ENCODE results near the gene MSH5. TPM values are rescaled to one million over a fixed set of nuclear protein-coding genes. Genes with fewer than 3 reads are reported as not detected.
A peak's percentile ranks its signal among the peaks of the same experiment; 100 is the strongest.

The MSH5 gene
- total and polyA plus RNA-seq, 9 of the 15 experiments (the other 6 are each of a cell fraction or from before 2014, with no cell fraction given) = 12.5 to 104 (median 46.6) TPM

DNA sequence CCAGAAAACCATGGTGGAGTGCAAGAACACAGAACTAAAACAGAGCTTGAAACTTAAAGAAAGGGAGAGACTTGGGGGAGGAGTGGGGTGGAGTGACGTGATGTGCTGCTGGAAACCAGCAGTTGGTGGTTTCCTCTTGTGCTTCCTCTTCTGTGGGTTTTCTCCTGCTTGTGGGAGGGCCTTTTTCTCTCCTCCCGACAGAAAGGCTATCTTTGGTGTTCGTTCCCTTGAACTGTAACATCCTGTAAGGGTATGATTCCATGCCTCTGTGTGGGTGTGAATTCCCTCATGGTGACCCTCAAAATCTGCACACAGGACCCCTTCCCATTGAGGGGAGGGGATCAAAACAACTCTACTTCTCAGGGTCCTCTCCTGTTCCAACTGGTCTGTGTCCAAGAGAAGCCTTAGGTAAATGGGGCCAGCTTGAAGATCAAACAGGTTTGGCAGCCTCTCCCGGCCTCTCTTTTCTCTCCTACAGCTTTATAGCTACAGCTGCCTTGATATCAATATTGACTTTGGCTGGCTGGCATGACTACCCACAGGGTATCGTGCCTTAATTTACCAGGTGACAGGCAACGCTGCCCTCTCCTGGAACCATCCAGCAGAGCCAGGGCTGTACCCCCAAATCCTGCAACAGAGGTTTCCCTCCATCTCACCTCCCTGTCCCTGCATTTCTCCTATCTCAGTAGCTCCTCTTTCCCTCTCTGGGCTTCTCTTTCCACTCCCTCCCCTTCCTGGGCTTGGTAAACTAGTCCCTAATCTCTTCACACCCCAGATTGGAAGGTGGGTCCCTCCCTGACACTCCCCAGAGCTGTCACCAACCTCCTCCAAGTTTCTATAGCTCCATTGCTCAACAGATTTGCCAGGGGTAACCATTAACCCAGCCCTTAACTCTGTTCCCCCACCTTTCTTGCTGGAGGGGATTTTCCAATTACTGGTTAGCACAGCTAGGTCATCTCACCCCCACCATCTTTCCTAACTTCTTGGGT, 1.5 kb upstream of the MSH5 start (continued):
- TF ChIP-seq ELF1 (tag; IDR thresholded peaks at IDR 0.05) = no peak
- no peak for TF ChIP-seq ZNF717 (CRISPR knock-in tag; IDR thresholded peaks at IDR 0.05)
- TF ChIP-seq, protein P1, sequence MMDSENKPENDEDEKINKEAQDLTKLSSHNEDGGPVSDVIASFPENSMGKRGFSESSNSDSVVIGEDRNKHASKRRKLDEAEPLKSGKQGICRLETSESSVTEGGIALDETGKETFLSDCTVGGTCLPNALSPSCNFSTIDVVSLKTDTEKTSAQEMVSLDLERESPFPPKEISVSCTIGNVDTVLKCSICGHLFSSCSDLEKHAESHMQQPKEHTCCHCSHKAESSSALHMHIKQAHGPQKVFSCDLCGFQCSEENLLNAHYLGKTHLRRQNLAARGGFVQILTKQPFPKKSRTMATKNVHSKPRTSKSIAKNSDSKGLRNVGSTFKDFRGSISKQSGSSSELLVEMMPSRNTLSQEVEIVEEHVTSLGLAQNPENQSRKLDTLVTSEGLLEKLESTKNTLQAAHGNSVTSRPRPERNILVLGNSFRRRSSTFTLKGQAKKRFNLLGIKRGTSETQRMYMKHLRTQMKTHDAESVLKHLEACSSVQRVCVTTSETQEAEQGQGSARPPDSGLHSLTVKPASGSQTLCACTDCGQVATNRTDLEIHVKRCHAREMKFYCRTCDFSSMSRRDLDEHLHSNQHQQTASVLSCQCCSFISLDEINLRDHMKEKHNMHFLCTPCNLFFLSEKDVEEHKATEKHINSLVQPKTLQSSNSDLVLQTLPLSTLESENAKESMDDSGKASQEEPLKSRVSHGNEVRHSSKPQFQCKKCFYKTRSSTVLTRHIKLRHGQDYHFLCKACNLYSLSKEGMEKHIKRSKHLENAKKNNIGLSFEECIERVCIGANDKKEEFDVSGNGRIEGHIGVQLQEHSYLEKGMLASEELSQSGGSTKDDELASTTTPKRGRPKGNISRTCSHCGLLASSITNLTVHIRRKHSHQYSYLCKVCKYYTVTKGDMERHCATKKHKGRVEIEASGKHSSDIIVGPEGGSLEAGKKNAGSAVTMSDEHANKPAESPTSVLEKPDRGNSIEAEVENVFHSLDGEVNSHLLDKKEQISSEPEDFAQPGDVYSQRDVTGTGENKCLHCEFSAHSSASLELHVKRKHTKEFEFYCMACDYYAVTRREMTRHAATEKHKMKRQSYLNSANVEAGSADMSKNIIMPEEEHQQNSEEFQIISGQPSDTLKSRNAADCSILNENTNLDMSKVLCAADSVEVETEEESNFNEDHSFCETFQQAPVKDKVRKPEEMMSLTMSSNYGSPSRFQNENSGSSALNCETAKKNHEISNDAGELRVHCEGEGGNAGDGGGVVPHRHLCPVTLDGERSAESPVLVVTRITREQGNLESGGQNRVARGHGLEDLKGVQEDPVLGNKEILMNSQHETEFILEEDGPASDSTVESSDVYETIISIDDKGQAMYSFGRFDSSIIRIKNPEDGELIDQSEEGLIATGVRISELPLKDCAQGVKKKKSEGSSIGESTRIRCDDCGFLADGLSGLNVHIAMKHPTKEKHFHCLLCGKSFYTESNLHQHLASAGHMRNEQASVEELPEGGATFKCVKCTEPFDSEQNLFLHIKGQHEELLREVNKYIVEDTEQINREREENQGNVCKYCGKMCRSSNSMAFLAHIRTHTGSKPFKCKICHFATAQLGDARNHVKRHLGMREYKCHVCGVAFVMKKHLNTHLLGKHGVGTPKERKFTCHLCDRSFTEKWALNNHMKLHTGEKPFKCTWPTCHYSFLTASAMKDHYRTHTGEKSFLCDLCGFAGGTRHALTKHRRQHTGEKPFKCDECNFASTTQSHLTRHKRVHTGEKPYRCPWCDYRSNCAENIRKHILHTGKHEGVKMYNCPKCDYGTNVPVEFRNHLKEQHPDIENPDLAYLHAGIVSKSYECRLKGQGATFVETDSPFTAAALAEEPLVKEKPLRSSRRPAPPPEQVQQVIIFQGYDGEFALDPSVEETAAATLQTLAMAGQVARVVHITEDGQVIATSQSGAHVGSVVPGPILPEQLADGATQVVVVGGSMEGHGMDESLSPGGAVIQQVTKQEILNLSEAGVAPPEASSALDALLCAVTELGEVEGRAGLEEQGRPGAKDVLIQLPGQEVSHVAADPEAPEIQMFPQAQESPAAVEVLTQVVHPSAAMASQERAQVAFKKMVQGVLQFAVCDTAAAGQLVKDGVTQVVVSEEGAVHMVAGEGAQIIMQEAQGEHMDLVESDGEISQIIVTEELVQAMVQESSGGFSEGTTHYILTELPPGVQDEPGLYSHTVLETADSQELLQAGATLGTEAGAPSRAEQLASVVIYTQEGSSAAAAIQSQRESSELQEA (IDR thresholded peaks at IDR 0.05; ENCODE audit: low read depth) = no peak
- TF ChIP-seq, protein P2, sequence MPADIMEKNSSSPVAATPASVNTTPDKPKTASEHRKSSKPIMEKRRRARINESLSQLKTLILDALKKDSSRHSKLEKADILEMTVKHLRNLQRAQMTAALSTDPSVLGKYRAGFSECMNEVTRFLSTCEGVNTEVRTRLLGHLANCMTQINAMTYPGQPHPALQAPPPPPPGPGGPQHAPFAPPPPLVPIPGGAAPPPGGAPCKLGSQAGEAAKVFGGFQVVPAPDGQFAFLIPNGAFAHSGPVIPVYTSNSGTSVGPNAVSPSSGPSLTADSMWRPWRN (IDR thresholded peaks at IDR 0.05; ENCODE audit: low read depth) = no peak
- no peak for TF ChIP-seq RBM15 (IDR thresholded peaks at IDR 0.05; ENCODE audit: insufficient read depth, low read length)
- 0 out of 2 replicates have a peak, but pooled peaks have one; percentile 17 for TF ChIP-seq NR4A1 (CRISPR knock-in tag; IDR thresholded peaks at IDR 0.05)
- peak; percentile 74; the same call in 1 of the 2 replicates for TF ChIP-seq NR4A1 (tag; IDR thresholded peaks at IDR 0.05)
- TF ChIP-seq MCM3 (IDR thresholded peaks at IDR 0.05) = no peak
- TF ChIP-seq, protein P3, sequence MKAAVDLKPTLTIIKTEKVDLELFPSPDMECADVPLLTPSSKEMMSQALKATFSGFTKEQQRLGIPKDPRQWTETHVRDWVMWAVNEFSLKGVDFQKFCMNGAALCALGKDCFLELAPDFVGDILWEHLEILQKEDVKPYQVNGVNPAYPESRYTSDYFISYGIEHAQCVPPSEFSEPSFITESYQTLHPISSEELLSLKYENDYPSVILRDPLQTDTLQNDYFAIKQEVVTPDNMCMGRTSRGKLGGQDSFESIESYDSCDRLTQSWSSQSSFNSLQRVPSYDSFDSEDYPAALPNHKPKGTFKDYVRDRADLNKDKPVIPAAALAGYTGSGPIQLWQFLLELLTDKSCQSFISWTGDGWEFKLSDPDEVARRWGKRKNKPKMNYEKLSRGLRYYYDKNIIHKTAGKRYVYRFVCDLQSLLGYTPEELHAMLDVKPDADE (conservative IDR thresholded peaks at IDR 0.05; ENCODE audit: control insufficient read depth, low read depth, low read length) = no peak
- TF ChIP-seq SMARCA5 (IDR thresholded peaks at IDR 0.05) = peak; percentile 27; the same call in 1 of the 2 replicates
- TF ChIP-seq KLF1 (tag; IDR thresholded peaks at IDR 0.05) = 0 out of 2 replicates have a peak, but pooled peaks have one; percentile 19
- no peak for TF ChIP-seq EGR1 (conservative IDR thresholded peaks at IDR 0.05)
- no peak for TF ChIP-seq C11orf30 (IDR thresholded peaks at IDR 0.05; ENCODE audit: low read depth)
- TF ChIP-seq GABPA (tag; conservative IDR thresholded peaks at IDR 0.05; ENCODE audit: low read depth) = no peak
- no peak for TF ChIP-seq ZNF217 (CRISPR knock-in tag; IDR thresholded peaks at IDR 0.05)
- TF ChIP-seq TCF3 (CRISPR knock-in tag; IDR thresholded peaks at IDR 0.05) = peak; percentile 41; the same call in 1 of the 2 replicates
- no peak for TF ChIP-seq MED1 (CRISPR knock-in tag; IDR thresholded peaks at IDR 0.05; ENCODE audit: borderline replicate concordance)
- TF ChIP-seq ZNF24 (IDR thresholded peaks at IDR 0.05) = no peak
- TF ChIP-seq ZNF347 (CRISPR knock-in tag; IDR thresholded peaks at IDR 0.05; ENCODE audit: low read depth) = no peak
